Stimulated activated CD8-positive, alpha-beta memory T cell treated with anti-CD3 and anti-CD28 coated beads, Interleukin-4, amount 100 ng/mL, for 48 hours (primary cell): ENCODE data around the gene DNAJB9.
"Not testable (repeated sequence)": the region's sequence is repeated elsewhere in the genome, so short reads cannot be mapped to it uniquely, and the experiment has no call there.

Experiments used
- DNase-seq: peaks from one replicate; pipeline ENCODE4 v3.0.0-alpha.2; 2020

The DNAJB9 gene

GRCh38 chr7:108569381-108570145, at the start of gene DNAJB9, which contains the start of gene THAP5:
Gene DNAJB9, plus strand, starts transcription at chr7:108569874. Its CDS starts 1,853 bp downstream, at chr7:108571727.
Gene THAP5, minus strand, starts transcription at chr7:108569706. Its CDS starts 137 bp downstream, at chr7:108569569.
- peak; percentile 98 for DNase-seq

GRCh38 chr7:108522780-108523179, 46.9 kb upstream of the DNAJB9 start:
- DNase-seq: no peak

DNA sequence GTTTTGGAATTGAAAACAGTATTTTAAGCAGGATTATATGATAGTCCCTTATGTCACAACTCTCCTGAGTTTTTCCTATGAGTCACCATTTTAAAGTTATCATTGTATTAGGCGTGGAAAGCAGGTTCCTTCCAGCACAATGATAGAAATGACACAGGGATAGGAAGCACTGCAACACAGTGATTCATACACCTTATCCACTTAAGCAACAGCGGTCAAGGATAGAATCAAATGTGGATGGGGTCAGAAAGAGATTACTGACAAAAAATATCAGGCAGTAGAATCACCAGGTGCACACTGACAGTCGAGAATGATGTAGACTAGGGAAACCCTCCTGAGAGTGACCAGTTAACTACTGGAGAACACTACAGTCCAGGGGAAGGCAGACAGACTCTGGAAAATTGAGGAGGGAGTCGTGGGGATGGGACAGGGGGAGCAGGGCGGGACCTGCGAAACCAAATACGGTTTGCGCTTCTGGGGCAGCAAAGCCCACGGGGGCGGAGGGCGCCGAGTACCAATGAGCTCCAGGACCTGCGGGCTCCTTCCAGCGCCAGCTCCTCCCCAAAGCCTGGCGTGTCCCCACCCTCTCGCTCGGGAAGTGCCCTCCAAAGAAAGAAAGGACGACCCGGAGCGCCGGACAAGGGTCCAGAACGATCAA, 44.2 kb upstream of the DNAJB9 start:
- no peak for DNase-seq

DNA sequence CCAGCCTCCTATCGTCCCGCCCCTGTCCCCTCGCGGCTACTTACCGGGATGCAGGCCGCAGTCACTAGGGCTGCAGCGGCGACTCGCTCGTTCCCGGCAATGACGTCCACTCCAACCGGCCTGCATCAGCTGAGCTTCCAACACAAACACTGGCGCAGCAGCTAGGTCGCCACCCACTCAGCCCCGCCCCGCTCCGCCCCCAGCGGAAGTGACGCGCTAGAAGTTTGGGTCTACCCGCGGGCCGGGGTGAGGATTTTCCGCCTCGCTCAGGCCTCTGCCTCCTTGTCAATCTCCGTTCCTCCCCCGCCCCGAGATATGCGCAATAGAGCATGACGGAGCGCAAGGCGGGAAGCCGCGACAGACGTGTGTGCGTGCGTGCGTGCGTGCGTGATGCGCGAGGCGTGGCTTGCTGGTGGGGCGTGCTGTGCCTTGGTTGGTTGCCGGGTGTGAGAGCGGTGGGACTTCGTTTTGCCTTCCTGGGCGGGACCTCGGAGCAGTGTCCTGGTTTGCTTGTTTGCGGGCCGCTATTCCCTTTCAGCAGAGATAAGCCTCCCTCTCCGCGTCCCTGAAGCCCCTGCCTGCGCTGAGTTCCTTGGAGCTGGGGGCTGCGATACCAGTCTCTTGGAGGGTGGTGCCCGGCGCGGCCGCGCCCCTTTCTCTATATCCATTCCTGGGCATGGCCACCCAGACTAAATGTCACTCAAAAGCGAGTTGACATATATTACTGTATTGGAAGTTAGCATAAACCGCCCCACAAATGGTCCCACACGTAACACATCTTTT, 43.5 kb upstream of the DNAJB9 start, which contains the start of gene PNPLA8:
Gene PNPLA8, minus strand, starts transcription at position 151 of the 783 bp plus-strand sequence. CDS start 10,644 bp downstream, outside the sequence.
- DNase-seq: peak; percentile 100

DNA sequence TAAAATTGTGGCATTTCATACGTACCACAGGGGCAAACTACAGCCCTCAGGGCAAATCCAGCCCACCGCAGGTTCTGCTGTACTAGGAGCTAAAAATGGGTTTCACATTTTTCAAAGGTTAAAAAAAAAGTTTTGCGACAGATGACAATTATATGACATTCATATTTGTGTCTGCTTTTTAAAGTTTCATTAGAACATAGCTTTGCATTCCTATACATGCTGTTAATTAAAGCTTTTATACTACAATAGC, 43.0 kb upstream of the DNAJB9 start:
- DNase-seq: no peak

DNA sequence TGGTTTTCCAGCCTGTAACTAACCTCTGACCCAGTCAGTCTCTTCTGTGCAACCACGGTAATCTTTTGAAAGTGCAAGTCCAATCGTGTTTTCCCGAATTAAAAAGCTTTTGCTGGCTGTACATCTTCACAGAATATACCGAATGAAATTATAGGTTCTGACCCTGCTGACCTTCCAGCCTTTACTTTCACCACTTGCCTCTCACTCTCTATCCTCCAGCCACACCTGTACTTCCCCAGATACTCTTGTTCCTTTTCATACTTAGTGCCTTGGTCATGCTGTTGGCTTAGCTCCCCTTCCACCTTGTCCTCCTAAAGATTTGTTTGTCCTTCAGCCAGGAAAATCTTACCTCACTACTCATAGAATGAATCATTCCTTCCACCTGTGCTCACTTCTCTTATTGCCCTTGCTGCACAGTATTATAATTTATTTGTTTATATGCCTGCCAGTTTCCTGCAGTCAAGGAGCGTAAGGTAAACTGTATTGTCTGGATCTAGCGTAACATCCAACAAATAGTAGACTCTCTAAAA, 41.4 kb upstream of the DNAJB9 start:
- no peak for DNase-seq

GRCh38 chr7:108529341-108529740, 40.3 kb upstream of the DNAJB9 start:
- DNase-seq: no peak

- DNase-seq: no peak
These were observed 36.0 kb upstream of the DNAJB9 start for GRCh38 chr7:108533712-108534111.

GRCh38 chr7:108535257-108535656, 34.4 kb upstream of the DNAJB9 start:
- DNase-seq: no peak

- DNase-seq: no peak
These were observed 33.9 kb upstream of the DNAJB9 start for GRCh38 chr7:108535744-108536143.

DNA sequence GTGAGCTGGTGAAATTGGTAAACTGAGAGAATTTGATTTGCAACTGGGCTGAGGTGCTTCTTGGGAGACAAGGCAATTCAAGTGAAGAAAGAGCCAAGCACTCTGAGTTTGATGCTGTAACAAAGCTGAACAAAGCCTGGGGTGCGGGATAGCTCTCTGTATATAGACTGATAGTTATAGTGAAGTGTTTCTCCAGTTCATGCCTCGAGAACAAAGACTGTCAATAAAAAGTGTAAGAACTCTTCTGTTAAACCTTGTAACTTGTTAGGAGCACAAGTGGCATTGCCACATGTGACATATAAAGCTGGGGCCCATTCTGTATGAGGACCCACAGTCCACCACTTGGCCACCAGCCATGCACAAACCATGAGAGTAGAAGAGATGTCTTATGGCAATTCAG, 32.4 kb upstream of the DNAJB9 start:
- DNase-seq: no peak

GRCh38 chr7:108538236-108538635, 31.4 kb upstream of the DNAJB9 start:
- not testable (repeated sequence) for DNase-seq

GRCh38 chr7:108538685-108539084, 31.0 kb upstream of the DNAJB9 start:
- not testable (repeated sequence) for DNase-seq

- DNase-seq: no peak
These were observed 28.2 kb upstream of the DNAJB9 start for GRCh38 chr7:108541478-108541877.

GRCh38 chr7:108548141-108548896, 21.4 kb upstream of the DNAJB9 start:
- not testable (repeated sequence) for DNase-seq

DNA sequence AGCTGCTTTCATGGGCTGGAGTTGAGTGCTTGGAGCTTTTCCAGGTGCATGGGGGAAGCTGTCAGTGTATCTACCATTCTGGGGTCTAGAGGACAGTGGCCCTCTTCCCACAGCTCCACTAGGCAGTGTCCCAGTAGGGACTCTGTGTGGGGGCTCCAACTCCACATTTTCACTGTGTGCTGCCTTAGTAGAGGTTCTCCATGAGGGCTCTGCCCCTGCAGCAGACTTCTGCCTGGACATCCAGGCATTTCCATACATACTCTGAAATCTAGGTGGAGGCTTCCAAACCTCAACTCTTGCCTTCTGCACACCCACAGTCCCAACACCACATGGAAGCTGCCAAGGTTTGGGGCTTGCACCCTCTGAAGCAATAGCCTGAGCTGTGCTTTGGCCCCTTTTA, 13.0 kb upstream of the DNAJB9 start:
- not testable (repeated sequence) for DNase-seq

DNA sequence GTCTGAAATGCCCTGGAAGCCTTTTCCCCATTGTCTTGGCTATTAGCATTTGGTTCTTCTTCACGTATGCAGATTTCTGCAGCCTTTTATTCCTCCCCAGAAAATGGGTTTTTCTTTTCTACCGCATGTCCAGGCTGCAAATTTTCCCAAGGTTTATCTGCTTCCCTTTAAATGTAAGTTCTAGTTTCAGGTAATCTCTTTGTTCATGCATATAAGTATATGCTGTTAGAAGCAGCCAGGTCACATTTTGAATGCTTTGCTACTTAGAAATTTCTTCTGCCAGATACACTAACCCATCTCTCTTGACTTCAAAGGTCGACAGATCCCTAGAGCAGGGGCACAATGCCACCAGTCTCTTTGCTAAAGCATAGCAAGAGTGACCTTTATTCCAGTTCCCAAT, 12.5 kb upstream of the DNAJB9 start:
- DNase-seq: no peak

GRCh38 chr7:108557617-108558016, 12.1 kb upstream of the DNAJB9 start:
- no peak for DNase-seq

- DNase-seq: no peak
These were observed 10.4 kb upstream of the DNAJB9 start for GRCh38 chr7:108559253-108559652.

DNA sequence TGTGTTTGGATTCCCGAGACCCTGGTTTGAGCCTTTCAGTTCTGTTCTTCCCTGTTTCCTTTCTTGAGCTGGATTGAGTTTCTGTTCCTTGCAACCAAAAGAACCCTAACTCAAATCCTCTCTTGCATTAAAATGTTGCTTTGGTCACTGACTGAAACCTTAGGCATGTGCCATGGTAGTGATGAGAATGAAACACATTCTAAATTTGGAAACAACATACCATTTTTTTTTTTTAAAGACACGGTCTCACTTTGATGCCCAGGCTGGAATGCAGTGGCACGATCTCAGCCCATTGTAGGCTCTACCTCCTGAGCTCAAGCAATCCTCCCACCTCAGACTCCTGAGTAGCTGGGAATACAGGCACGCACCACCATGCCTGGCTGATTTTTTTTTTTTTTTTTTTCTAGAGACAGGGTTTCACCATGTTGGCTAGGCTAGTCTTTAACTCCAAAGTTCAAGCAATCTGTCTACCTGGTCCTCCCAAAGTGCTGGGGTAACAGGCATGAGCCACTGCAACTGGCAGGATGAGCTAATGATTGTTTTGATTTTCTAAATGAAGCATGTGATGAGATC, 8.5 kb upstream of the DNAJB9 start:
- DNase-seq: no peak

GRCh38 chr7:108565987-108566386, 3.7 kb upstream of the DNAJB9 start:
- no peak for DNase-seq

DNA sequence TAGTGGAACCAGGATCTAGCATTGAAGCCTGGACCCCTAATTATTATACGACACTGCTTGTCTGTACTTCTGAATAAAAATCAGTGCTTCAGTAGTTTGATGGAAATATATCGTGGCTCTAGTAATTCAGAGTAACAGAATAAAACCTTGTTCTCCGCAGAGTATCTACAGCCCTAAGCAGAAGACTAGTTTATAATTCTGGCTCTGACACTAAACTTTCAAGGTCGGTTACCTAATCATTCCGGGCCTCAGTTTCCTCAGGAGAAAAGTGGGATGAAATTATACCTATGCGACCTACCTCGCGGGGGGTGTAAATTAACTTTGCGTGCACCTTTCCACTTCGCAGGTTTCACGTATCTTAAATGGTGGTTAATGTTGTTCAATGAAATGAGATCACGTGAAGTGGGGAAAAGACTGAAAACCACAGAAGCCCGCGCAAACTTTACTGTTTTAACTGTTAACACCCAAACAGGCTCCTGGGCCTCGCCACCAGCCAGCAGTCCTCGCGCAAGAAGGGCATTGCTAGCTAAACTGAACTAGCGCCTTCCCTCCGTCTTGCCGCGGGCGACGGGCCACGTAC, 783 bp upstream of the DNAJB9 start:
- DNase-seq: no peak
